Endodermal cell (in vitro differentiated cells): ENCODE results near the gene TMEM185A. TPM values are rescaled to one million over a fixed set of nuclear protein-coding genes. Genes with fewer than 3 reads are reported as not detected.
"Not testable (repeated sequence)": the region's sequence is repeated elsewhere in the genome, so short reads cannot be mapped to it uniquely, and the experiment has no call there.

Source experiments
- DNase-seq: peaks from one replicate; pipeline ENCODE4 v3.0.0-alpha.2; 2017
- H3K27ac ChIP-seq: 2 replicates; pipeline ENCODE4 v1.5.1; 2013; ENCODE audit warnings: mild to moderate bottlenecking, low read depth, low read length, moderate library complexity
- H3K27me3 ChIP-seq: 2 replicates; pipeline ENCODE4 v1.6.1; 2013; ENCODE audit warnings: mild to moderate bottlenecking, low read length, moderate library complexity; ENCODE audit not compliant: insufficient read depth, control insufficient read depth, poor library complexity, severe bottlenecking
- H3K36me3 ChIP-seq: 2 replicates; pipeline ENCODE4 v1.7.0; 2013; ENCODE audit warnings: mild to moderate bottlenecking, low read length, moderate library complexity; ENCODE audit not compliant: control insufficient read depth, insufficient read depth
- H3K4me1 ChIP-seq: one replicate; pipeline ENCODE4 v1.7.0; 2013; ENCODE audit warnings: low read length; ENCODE audit not compliant: control insufficient read depth, insufficient read depth
- H3K4me3 ChIP-seq: 2 replicates; pipeline ENCODE4 v1.5.1; 2013; ENCODE audit warnings: mild to moderate bottlenecking, low read length, moderate library complexity
- H3K9ac ChIP-seq: 2 replicates; pipeline ENCODE4 v1.6.1; 2013; ENCODE audit warnings: mild to moderate bottlenecking, low read length, moderate library complexity; ENCODE audit not compliant: poor library complexity, severe bottlenecking; ENCODE audit errors: extremely low read depth
- H3K9me3 ChIP-seq: 2 replicates; pipeline ENCODE4 v1.6.1; 2013; ENCODE audit warnings: mild to moderate bottlenecking, low read length, moderate library complexity; ENCODE audit not compliant: control insufficient read depth
- H3K27ac Mint-ChIP-seq: 2 replicates; pipeline ENCODE4 v1.8.0; 2020; ENCODE audit warnings: mixed read lengths
- H3K27me3 Mint-ChIP-seq: 2 replicates; pipeline ENCODE4 v1.8.0; 2021; ENCODE audit warnings: mild to moderate bottlenecking, mixed read lengths; ENCODE audit not compliant: insufficient read depth
- H3K36me3 Mint-ChIP-seq: 2 replicates; pipeline ENCODE4 v1.8.0; 2020; ENCODE audit warnings: low read depth, mixed read lengths
- H3K4me1 Mint-ChIP-seq: 2 replicates; pipeline ENCODE4 v1.8.0; 2020; ENCODE audit warnings: mixed read lengths
- H3K4me3 Mint-ChIP-seq: 2 replicates; pipeline ENCODE4 v1.8.0; 2020; ENCODE audit warnings: mild to moderate bottlenecking, moderate library complexity, mixed read lengths
- H3K9me3 Mint-ChIP-seq: 2 replicates; pipeline ENCODE4 v1.8.0; 2020; ENCODE audit warnings: mild to moderate bottlenecking, mixed read lengths
- CTCF ChIP-seq: fragments of 200-600 bp; sonication (generic); conservative IDR thresholded peaks from 2 replicates; pipeline ENCODE4 v1.5.0; 2021; ENCODE audit warnings: antibody characterized with exemption, mild to moderate bottlenecking
- WGBS, 2 experiments: methylation state at CpG; one replicate each; pipeline versions ENCODE4 v1.1.5 to v1.1.7; 2013; ENCODE audit warnings: missing lambda C conversion rate in 2 of 2, mixed read lengths in 1 of 2; ENCODE audit not compliant: insufficient coverage in 1 of 2, insufficient read length in 1 of 2; 5-methylcytosine and 5-hydroxymethylcytosine counted together
- total RNA-seq, 2 donors: library from RNA; stranded (reverse); fragmentation: NEBNext Ultra II Directional in 1 of 2; extraction: Animal tissue kit (Norgen Biotek cat#: 25700) in 1 of 2; gene quantifications; 2 replicates in 1 of 2; 3 replicates in 1 of 2; pipeline ENCODE4 v1.2.1, GENCODE V29; 2021

The TMEM185A gene
- total RNA-seq, 2 donors from 2014 or later: 60.1 to 66.3 TPM

- H3K27ac ChIP-seq, H3K36me3 Mint-ChIP-seq, H3K9ac ChIP-seq, H3K36me3 ChIP-seq, H3K27ac Mint-ChIP-seq, H3K27me3 Mint-ChIP-seq, DNase-seq, H3K4me3 Mint-ChIP-seq, H3K9me3 ChIP-seq, H3K4me1 ChIP-seq, H3K27me3 ChIP-seq, H3K4me3 ChIP-seq: not testable (repeated sequence)
- Mint-ChIP-seq H3K9me3 (peaks cover 21% of the 10 kb centered on the region), H3K4me1 (peaks cover 11% of the 10 kb centered on the region)
- no CpG with 5 or more reads among the region's 1 CpG for WGBS, 2 experiments
Measured at GRCh38 chrX:149573456-149573855, 58.1 kb downstream of the TMEM185A start.

- Histone ChIP-seq H3K27ac (no peak overlapping the region), H3K4me1 (no peaks in the 10 kb centered on the region), H3K27me3 (no peaks in the 10 kb centered on the region), H3K9ac (no peak overlapping the region), H3K36me3 (no peaks in the 10 kb centered on the region), H3K4me3 (no peak overlapping the region), H3K9me3 (no peaks in the 10 kb centered on the region)
- no peak for DNase-seq
- H3K27ac Mint-ChIP-seq: no peak overlapping the region
- H3K9me3 Mint-ChIP-seq: peaks cover 23% of the 10 kb centered on the region
- no peak for TF ChIP-seq CTCF
- H3K27me3 Mint-ChIP-seq: peaks cover 7% of the 10 kb centered on the region
- no peaks in the 10 kb centered on the region for H3K36me3 Mint-ChIP-seq
- WGBS, 2 experiments: 82% methylated on average over 1 of the region's 1 CpG; no CpG with 5 or more reads in 1 of the 2 experiments
- no peak overlapping the region for H3K4me3 Mint-ChIP-seq
- H3K4me1 Mint-ChIP-seq: peaks cover 11% of the 10 kb centered on the region
Measured at GRCh38 chrX:149572743-149573142, 58.8 kb downstream of the TMEM185A start.

GRCh38 chrX:149571770-149572169 is 59.8 kb downstream of the TMEM185A start:
- TF ChIP-seq CTCF: no peak
- H3K27me3 ChIP-seq: no peaks in the 10 kb centered on the region
- Mint-ChIP-seq H3K4me3 (no peak overlapping the region), H3K27me3 (peaks cover 7% of the 10 kb centered on the region), H3K4me1 (peaks cover 11% of the 10 kb centered on the region), H3K36me3 (no peaks in the 10 kb centered on the region), H3K9me3 (peaks cover 32% of the 10 kb centered on the region), H3K27ac (no peak overlapping the region)
- H3K27ac ChIP-seq: no peak overlapping the region
- H3K4me1 ChIP-seq: no peaks in the 10 kb centered on the region
- H3K36me3 ChIP-seq: no peaks in the 10 kb centered on the region
- H3K4me3 ChIP-seq: no peak overlapping the region
- no peaks in the 10 kb centered on the region for H3K9me3 ChIP-seq
- DNase-seq: peak; percentile 5
- WGBS, 2 experiments: 87 to 96% methylated on average over 6 to 7 of the region's 7 CpGs
- no peak overlapping the region for H3K9ac ChIP-seq

- H3K27me3 ChIP-seq: no peaks in the 10 kb centered on the region
- H3K4me1 Mint-ChIP-seq: peaks cover 11% of the 10 kb centered on the region
- no peaks in the 10 kb centered on the region for H3K36me3 Mint-ChIP-seq
- H3K27me3 Mint-ChIP-seq: peaks cover 7% of the 10 kb centered on the region
- H3K9ac ChIP-seq: no peak overlapping the region
- peak; percentile 30 for DNase-seq
- no peaks in the 10 kb centered on the region for H3K9me3 ChIP-seq
- H3K36me3 ChIP-seq: no peaks in the 10 kb centered on the region
- H3K4me1 ChIP-seq: no peaks in the 10 kb centered on the region
- peaks cover 36% of the 10 kb centered on the region for H3K9me3 Mint-ChIP-seq
- H3K4me3 ChIP-seq: no peak overlapping the region
- H3K4me3 Mint-ChIP-seq: no peak overlapping the region
- TF ChIP-seq CTCF: no peak
- WGBS, 2 experiments: 89 to 97% methylated on average over 4 to 6 of the region's 6 CpGs
- no peak overlapping the region for H3K27ac Mint-ChIP-seq
- no peak overlapping the region for H3K27ac ChIP-seq
Measured at GRCh38 chrX:149570668-149571067, 60.9 kb downstream of the TMEM185A start.
